Thymus (tissue), 11 donors: ENCODE results near the gene CCDC110. TPM values are rescaled to one million over a fixed set of nuclear protein-coding genes. Genes with fewer than 3 reads are reported as not detected.

ENCODE experiments used
- DNase-seq, 9 donors: peaks; one replicate each; pipeline ENCODE4 v3.0.0-alpha.2; 2013; ENCODE audit warnings: low spot score in 9 of 9, low read depth in 6 of 9, missing footprints in 1 of 9
- H3K27ac ChIP-seq, 2 donors: one replicate each; pipeline ENCODE4 v1.5.1; 2013; ENCODE audit warnings: control low read depth in 1 of 2, low read depth in 1 of 2, low read length in 1 of 2, mild to moderate bottlenecking in 1 of 2, moderate library complexity in 1 of 2
- H3K27me3 ChIP-seq, 2 donors: one replicate each; pipeline ENCODE4 v1.5.1; 2013; ENCODE audit warnings: low read length in 1 of 2; ENCODE audit not compliant: control insufficient read depth in 2 of 2, insufficient read depth in 1 of 2
- H3K36me3 ChIP-seq, 2 donors: one replicate each; pipeline ENCODE4 v1.5.1; 2013; ENCODE audit warnings: low read length in 1 of 2, mild to moderate bottlenecking in 1 of 2, moderate library complexity in 1 of 2; ENCODE audit not compliant: control insufficient read depth in 2 of 2, insufficient read depth in 2 of 2
- H3K4me1 ChIP-seq, 2 donors: one replicate each; pipeline ENCODE4 v1.5.1; 2013; ENCODE audit warnings: low read length in 2 of 2; ENCODE audit not compliant: control insufficient read depth in 2 of 2, insufficient read depth in 2 of 2
- H3K4me3 ChIP-seq, 2 donors: one replicate each; pipeline ENCODE4 v1.5.1; 2013; ENCODE audit warnings: low read length in 2 of 2, control low read depth in 1 of 2, mild to moderate bottlenecking in 1 of 2
- H3K9me3 ChIP-seq, 2 donors: one replicate each; pipeline ENCODE4 v1.5.1; 2013; ENCODE audit warnings: low read length in 1 of 2, mild to moderate bottlenecking in 1 of 2; ENCODE audit not compliant: control insufficient read depth in 2 of 2, insufficient read depth in 1 of 2
- WGBS: extraction: QIAGEN DNeasy Blood & Tissue Kit; methylation state at CpG from one replicate; pipeline ENCODE4 v1.1.7; 2013; 5-methylcytosine and 5-hydroxymethylcytosine counted together
- polyA plus RNA-seq: library from polyadenylated mRNA; stranded (reverse); fragments of 200-250 nt; gene quantifications from one replicate; pipeline ENCODE4 v1.2.3, GENCODE V29; 2013
- total RNA-seq: library from RNA; stranded (reverse); fragments of 120-200 nt; gene quantifications from one replicate; pipeline ENCODE4 v1.2.4, GENCODE V29; 2013
- donor health status: healthy.

CCDC110 gene
- total and polyA plus RNA-seq, 2 donors = 0.24 to 0.30 TPM

GRCh38 chr4:185465707-185466106 lies 5.8 kb downstream of the CCDC110 start:
- peaks cover 12 to 34% of the 10 kb centered on the region in 2 donors for H3K27me3 ChIP-seq
- peaks cover 0 to 2% of the 10 kb centered on the region in 2 donors for H3K4me1 ChIP-seq
- H3K36me3 ChIP-seq = no peaks in the 10 kb centered on the region
- 95% methylated on average over 3 of the region's 3 CpGs for WGBS
- no peak overlapping the region for H3K4me3 ChIP-seq
- no peak overlapping the region for H3K27ac ChIP-seq
- H3K9me3 ChIP-seq = no peaks in the 10 kb centered on the region
- no peak for DNase-seq

- 12% methylated on average over 1 of the region's 1 CpG for WGBS
- H3K27ac ChIP-seq = no peak overlapping the region
- peaks cover 10 to 26% of the 10 kb centered on the region in 2 donors for H3K27me3 ChIP-seq
- H3K36me3 ChIP-seq = no peaks in the 10 kb centered on the region
- no peaks in the 10 kb centered on the region for H3K4me1 ChIP-seq
- no peak for DNase-seq
- H3K4me3 ChIP-seq = no peak overlapping the region
- H3K9me3 ChIP-seq = no peaks in the 10 kb centered on the region
Measured at GRCh38 chr4:185464887-185465286, 6.6 kb downstream of the CCDC110 start.

- no peak for DNase-seq
Measured at GRCh38 chr4:185464183-185464582, 7.3 kb downstream of the CCDC110 start.

GRCh38 chr4:185463541-185463940 lies 8.0 kb downstream of the CCDC110 start:
- WGBS = 95% methylated on average over 6 of the region's 6 CpGs
- Histone ChIP-seq H3K4me1 (no peaks in the 10 kb centered on the region), H3K9me3 (no peaks in the 10 kb centered on the region), H3K27me3 (peaks cover 0 to 14% of the 10 kb centered on the region in 2 donors), H3K36me3 (no peaks in the 10 kb centered on the region), H3K4me3 (no peak overlapping the region), H3K27ac (no peak overlapping the region)
- DNase-seq = no peak

More at GRCh38 chr4:185464183-185464582, 7.3 kb downstream of the CCDC110 start:
- Histone ChIP-seq H3K27ac (no peak overlapping the region), H3K36me3 (no peaks in the 10 kb centered on the region), H3K4me1 (no peaks in the 10 kb centered on the region), H3K27me3 (peaks cover 6 to 20% of the 10 kb centered on the region in 2 donors), H3K4me3 (no peak overlapping the region), H3K9me3 (no peaks in the 10 kb centered on the region)
- 63% methylated on average over 6 of the region's 6 CpGs for WGBS

GRCh38 chr4:185461565-185461964 lies 10.0 kb downstream of the CCDC110 start:
- 95% methylated on average over 8 of the region's 8 CpGs for WGBS

GRCh38 chr4:185457136-185457535 lies 14.4 kb downstream of the CCDC110 start:
- Histone ChIP-seq H3K27me3 (peaks cover 0 to 3% of the 10 kb centered on the region in 2 donors), H3K9me3 (no peaks in the 10 kb centered on the region), H3K4me1 (no peaks in the 10 kb centered on the region), H3K4me3 (no peak overlapping the region), H3K27ac (no peak overlapping the region), H3K36me3 (no peaks in the 10 kb centered on the region)
- WGBS = 70% methylated on average over 3 of the region's 3 CpGs
- no peak for DNase-seq

More at GRCh38 chr4:185461565-185461964, 10.0 kb downstream of the CCDC110 start:
- no peak for DNase-seq
- H3K27ac ChIP-seq = no peak overlapping the region
- H3K27me3 ChIP-seq = peaks cover 0 to 11% of the 10 kb centered on the region in 2 donors
- no peaks in the 10 kb centered on the region for H3K36me3 ChIP-seq
- no peaks in the 10 kb centered on the region for H3K9me3 ChIP-seq
- no peak overlapping the region for H3K4me3 ChIP-seq
- no peaks in the 10 kb centered on the region for H3K4me1 ChIP-seq

GRCh38 chr4:185456131-185456530 lies 15.4 kb downstream of the CCDC110 start:
- Histone ChIP-seq H3K4me1 (no peaks in the 10 kb centered on the region), H3K9me3 (no peaks in the 10 kb centered on the region), H3K4me3 (no peak overlapping the region), H3K36me3 (no peaks in the 10 kb centered on the region), H3K27me3 (peaks cover 0 to 3% of the 10 kb centered on the region in 2 donors), H3K27ac (no peak overlapping the region)
- 72% methylated on average over 2 of the region's 2 CpGs for WGBS
- DNase-seq = no peak

GRCh38 chr4:185445209-185445608 lies 26.3 kb downstream of the CCDC110 start:
- WGBS = 95% methylated on average over 2 of the region's 2 CpGs
- Histone ChIP-seq H3K9me3 (no peaks in the 10 kb centered on the region), H3K27ac (no peak overlapping the region), H3K36me3 (no peaks in the 10 kb centered on the region), H3K4me3 (no peak overlapping the region), H3K4me1 (no peaks in the 10 kb centered on the region), H3K27me3 (no peaks in the 10 kb centered on the region)
- DNase-seq = no peak

- H3K27ac ChIP-seq = no peak overlapping the region
- 96% methylated on average over 2 of the region's 2 CpGs for WGBS
- no peak for DNase-seq
- no peaks in the 10 kb centered on the region for H3K27me3 ChIP-seq
- H3K4me3 ChIP-seq = no peak overlapping the region
- no peaks in the 10 kb centered on the region for H3K9me3 ChIP-seq
- H3K4me1 ChIP-seq = no peaks in the 10 kb centered on the region
- H3K36me3 ChIP-seq = no peaks in the 10 kb centered on the region
Measured at GRCh38 chr4:185441479-185441878, 30.1 kb downstream of the CCDC110 start.

GRCh38 chr4:185437809-185438208 lies 33.7 kb downstream of the CCDC110 start:
- H3K4me1 ChIP-seq = no peaks in the 10 kb centered on the region
- no peaks in the 10 kb centered on the region for H3K9me3 ChIP-seq
- no peak for DNase-seq
- H3K4me3 ChIP-seq = no peak overlapping the region
- peaks cover 0 to 2% of the 10 kb centered on the region in 2 donors for H3K27me3 ChIP-seq
- no peaks in the 10 kb centered on the region for H3K36me3 ChIP-seq
- no peak overlapping the region for H3K27ac ChIP-seq
